OCI-LY7 (cell line): ENCODE data around the gene BZW2. TPM values are rescaled to one million over a fixed set of nuclear protein-coding genes. Genes with fewer than 3 reads are reported as not detected.

Experiments
- BruUV-seq: library from RNA; stranded (reverse); fragments of 400-500 nt; replicated peaks from 2 replicates; lab custom pipeline; 2021; lab: Mats Ljungman, UMichigan
- CTCF ChIA-PET: fragments of 300-600 bp; sonication (Branson Sonifier 250); formaldehyde crosslinking; loops from one replicate; lab custom pipeline; 2022; ENCODE audit warnings: antibody characterized with exemption; ENCODE audit not compliant: unreplicated experiment; lab: Charles Lee
- POLR2A ChIA-PET: fragments of 300-600 bp; sonication (Branson Sonifier 250); formaldehyde crosslinking; loops from one replicate; lab custom pipeline; 2022; ENCODE audit warnings: antibody characterized with exemption; lab: Charles Lee
- DNase-seq: peaks from one replicate; pipeline ENCODE4 v3.0.0-alpha.2; 2015; ENCODE audit warnings: low spot score
- H2AFZ ChIP-seq: fragments of 200-600 bp; sonication (generic), shearing (Covaris generic); 2 replicates; pipeline ENCODE4 v1.6.1; 2014; ENCODE audit warnings: mild to moderate bottlenecking, antibody characterized with exemption, low read length, moderate library complexity
- H3K27ac ChIP-seq: fragments of 200-600 bp; sonication (generic); 2 replicates; pipeline ENCODE4 v1.5.1; 2014; ENCODE audit warnings: mixed run types, low read depth, mild to moderate bottlenecking, moderate library complexity, low read length, inconsistent platforms; ENCODE audit not compliant: poor library complexity, severe bottlenecking
- H3K36me3 ChIP-seq: fragments of 200-600 bp; sonication (generic); 2 replicates; pipeline ENCODE4 v1.6.1; 2014; ENCODE audit warnings: mild to moderate bottlenecking, antibody characterized with exemption, low read length, moderate library complexity, mixed read lengths; ENCODE audit not compliant: insufficient read depth
- H3K4me1 ChIP-seq: fragments of 200-600 bp; sonication (generic); 2 replicates; pipeline ENCODE4 v1.5.1; 2014; ENCODE audit warnings: mild to moderate bottlenecking, low read length; ENCODE audit not compliant: insufficient read depth, poor library complexity, severe bottlenecking
- H3K4me2 ChIP-seq: fragments of 200-600 bp; sonication (generic); 2 replicates; pipeline ENCODE4 v1.6.1; 2014; ENCODE audit warnings: mild to moderate bottlenecking, low read length
- H3K4me3 ChIP-seq: fragments of 200-600 bp; sonication (generic); 2 replicates; pipeline ENCODE4 v1.5.1; 2014; ENCODE audit warnings: mild to moderate bottlenecking, low read depth, low read length; ENCODE audit not compliant: poor library complexity, severe bottlenecking
- H3K79me2 ChIP-seq: fragments of 200-600 bp; sonication (generic); 2 replicates; pipeline ENCODE4 v1.6.1; 2016; ENCODE audit warnings: low read depth, mild to moderate bottlenecking, low read length, moderate library complexity, mixed read lengths; ENCODE audit not compliant: insufficient read depth
- H3K9me2 ChIP-seq: fragments of 200-600 bp; sonication (generic); 2 replicates; pipeline ENCODE4 v1.6.1; 2016; ENCODE audit warnings: mild to moderate bottlenecking, low read length, mixed read lengths; ENCODE audit not compliant: insufficient read depth
- H3K9me3 ChIP-seq: fragments of 200-600 bp; sonication (generic); 2 replicates; pipeline ENCODE4 v1.6.1; 2014; ENCODE audit warnings: mild to moderate bottlenecking, mixed run types, low read length, mixed read lengths
- H4K20me1 ChIP-seq: fragments of 200-600 bp; sonication (generic); 2 replicates; pipeline ENCODE4 v1.6.1; 2014; ENCODE audit warnings: mild to moderate bottlenecking, antibody characterized with exemption, low read length, moderate library complexity, mixed read lengths; ENCODE audit not compliant: insufficient read depth
- EZH2phosphoT487 ChIP-seq: fragments of 200-600 bp; sonication (generic); IDR thresholded peaks from 2 replicates; pipeline ENCODE4 v1.6.1; 2018; ENCODE audit warnings: low read depth, borderline replicate concordance, mild to moderate bottlenecking, mixed run types, antibody characterized with exemption, low read length, moderate library complexity, mixed read lengths
- intact Hi-C: fragments of 100-400 bp; cut with micrococcal nuclease; formaldehyde crosslinking; loops from one replicate; pipeline ENCODE4 v1.10.0; 2022; ENCODE audit not compliant: unreplicated experiment
- total RNA-seq, 2 experiments: library from RNA; depleted of rRNA in 1 of 2; stranded (reverse); fragments of >200 nt in 1 of 2; shearing (Covaris generic) in 1 of 2; gene quantifications; 2 replicates each; pipeline ENCODE4 v1.2.3, GENCODE V29; 2014 to 2022
- TF ChIP-seq, protein P1 (sequence below): fragments of 200-600 bp; sonication (generic); conservative IDR thresholded peaks from 2 replicates; pipeline ENCODE4 v1.5.1; 2014; ENCODE audit warnings: mild to moderate bottlenecking, antibody characterized with exemption, low read length, moderate library complexity, mixed read lengths

The BZW2 gene
- total RNA-seq, 2 experiments from 2014 or later: 66.8 to 75.2 TPM

DNA sequence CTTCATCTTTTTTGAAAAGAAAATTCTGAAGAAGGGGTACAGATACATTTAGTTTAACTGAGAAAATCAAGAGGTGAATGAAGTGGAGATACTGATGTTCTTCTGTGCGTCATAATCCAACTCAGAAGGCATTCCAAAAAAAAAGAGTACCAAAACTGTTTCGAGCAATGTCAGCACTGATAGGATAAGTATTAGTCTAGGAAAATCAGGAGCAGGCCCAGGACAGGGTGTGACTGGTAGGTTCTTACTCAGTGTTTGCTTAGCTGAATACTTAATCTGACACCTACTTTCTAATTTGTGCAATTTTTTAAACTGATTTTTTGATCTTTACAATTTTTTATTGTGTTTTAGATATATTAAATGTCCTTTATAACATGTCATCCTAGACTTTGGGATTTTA lies 4.3 kb downstream of the BZW2 start:
- no peak for DNase-seq
- intact Hi-C loops: no loop called here
- Histone ChIP-seq H3K9me3 (no peaks in the 10 kb centered on the region), H3K4me3 (no peak overlapping the region), H3K9me2 (no peaks in the 10 kb centered on the region), H4K20me1 (peaks cover 65% of the 10 kb centered on the region), H3K79me2 (peaks cover 88% of the 10 kb centered on the region), H3K4me1 (peaks cover 35% of the 10 kb centered on the region), H3K27ac (no peak overlapping the region), H3K4me2 (no peak overlapping the region), H2AFZ (no peak overlapping the region), H3K36me3 (peaks cover 32% of the 10 kb centered on the region)
- CTCF ChIA-PET: no interaction called here
- BruUV-seq: no TSS peak
- POLR2A ChIA-PET: interaction anchor here (0.7 kb wide), 1 partner anchor 30 kb away, joined by 3 read pairs; no protein-coding TSS in a partner anchor
- no peak for TF ChIP-seq EZH2phosphoT487
- TF ChIP-seq, protein P1, sequence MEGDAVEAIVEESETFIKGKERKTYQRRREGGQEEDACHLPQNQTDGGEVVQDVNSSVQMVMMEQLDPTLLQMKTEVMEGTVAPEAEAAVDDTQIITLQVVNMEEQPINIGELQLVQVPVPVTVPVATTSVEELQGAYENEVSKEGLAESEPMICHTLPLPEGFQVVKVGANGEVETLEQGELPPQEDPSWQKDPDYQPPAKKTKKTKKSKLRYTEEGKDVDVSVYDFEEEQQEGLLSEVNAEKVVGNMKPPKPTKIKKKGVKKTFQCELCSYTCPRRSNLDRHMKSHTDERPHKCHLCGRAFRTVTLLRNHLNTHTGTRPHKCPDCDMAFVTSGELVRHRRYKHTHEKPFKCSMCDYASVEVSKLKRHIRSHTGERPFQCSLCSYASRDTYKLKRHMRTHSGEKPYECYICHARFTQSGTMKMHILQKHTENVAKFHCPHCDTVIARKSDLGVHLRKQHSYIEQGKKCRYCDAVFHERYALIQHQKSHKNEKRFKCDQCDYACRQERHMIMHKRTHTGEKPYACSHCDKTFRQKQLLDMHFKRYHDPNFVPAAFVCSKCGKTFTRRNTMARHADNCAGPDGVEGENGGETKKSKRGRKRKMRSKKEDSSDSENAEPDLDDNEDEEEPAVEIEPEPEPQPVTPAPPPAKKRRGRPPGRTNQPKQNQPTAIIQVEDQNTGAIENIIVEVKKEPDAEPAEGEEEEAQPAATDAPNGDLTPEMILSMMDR: no peak

DNA sequence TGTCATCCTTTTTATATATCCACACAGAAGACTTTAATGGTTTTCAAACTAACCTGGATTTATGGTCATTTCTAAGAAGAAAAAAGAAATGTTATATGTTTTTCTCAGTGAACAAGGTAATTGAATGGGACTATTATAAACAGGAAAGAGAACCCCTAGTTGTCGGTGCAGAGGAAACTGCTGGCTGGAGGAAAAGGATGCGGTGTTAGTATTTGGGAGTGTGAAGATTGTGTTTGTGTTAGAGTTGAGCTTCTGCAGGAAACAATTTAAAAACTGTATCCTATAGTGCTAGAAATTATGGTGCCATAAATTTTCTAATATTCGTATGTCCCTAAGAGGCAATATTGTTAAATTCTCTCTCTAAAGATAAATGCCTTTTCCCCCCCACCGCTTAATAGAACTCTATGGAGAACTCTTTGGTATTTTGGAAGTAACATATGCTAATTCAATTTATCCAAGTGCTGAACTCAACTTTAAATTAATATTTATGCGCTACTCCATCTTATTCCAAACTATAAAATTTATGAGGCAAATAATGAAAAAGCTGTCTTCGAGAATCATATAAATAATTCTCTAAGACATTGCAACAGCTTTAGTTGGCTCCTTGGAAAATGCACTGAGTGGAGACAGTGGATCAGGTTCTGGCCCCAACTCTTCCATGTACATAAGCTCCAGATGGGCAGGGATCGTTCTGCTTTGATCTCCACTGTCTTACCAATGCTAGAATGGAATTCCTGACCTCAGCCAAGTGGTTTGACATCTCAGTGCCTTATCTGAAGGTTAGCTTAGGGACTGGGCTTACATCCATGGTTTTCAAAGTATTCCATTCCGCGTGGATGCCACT lies 5.6 kb downstream of the BZW2 start:
- peaks cover 35% of the 10 kb centered on the region for H3K4me1 ChIP-seq
- TF ChIP-seq, protein P1: no peak
- TF ChIP-seq EZH2phosphoT487: no peak
- no peak overlapping the region for H3K4me2 ChIP-seq
- H4K20me1 ChIP-seq: peaks cover 69% of the 10 kb centered on the region
- POLR2A ChIA-PET: interaction anchor here (1.0 to 1.7 kb wide), 2 partner anchors 12 to 24 kb away, joined by 3 to 6 read pairs; no protein-coding TSS in a partner anchor
- no peaks in the 10 kb centered on the region for H3K9me3 ChIP-seq
- intact Hi-C loops: no loop called here
- no peak overlapping the region for H3K27ac ChIP-seq
- H3K9me2 ChIP-seq: no peaks in the 10 kb centered on the region
- DNase-seq: no peak
- H2AFZ ChIP-seq: no peak overlapping the region
- H3K4me3 ChIP-seq: no peak overlapping the region
- CTCF ChIA-PET: no interaction called here
- BruUV-seq: no TSS peak
- H3K36me3 ChIP-seq: peaks cover 44% of the 10 kb centered on the region
- H3K79me2 ChIP-seq: peaks cover 100% of the 10 kb centered on the region

DNA sequence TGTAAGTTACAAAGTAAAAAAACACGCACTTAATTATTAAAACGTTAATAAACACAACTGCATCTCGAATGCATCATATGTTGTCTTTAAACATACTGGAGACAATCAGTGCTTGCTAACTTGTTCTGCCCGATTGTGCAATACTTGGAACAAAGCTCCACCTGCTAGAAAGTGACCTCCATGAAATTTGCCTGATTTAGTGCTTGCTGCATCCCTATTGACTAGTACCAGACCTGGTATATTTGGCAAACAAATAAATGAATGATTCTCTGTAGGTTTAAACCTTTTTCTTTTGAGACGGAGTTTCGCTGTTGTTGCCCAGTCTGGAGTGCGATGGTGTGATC lies 6.2 kb downstream of the BZW2 start:
- no peak for DNase-seq
- Histone ChIP-seq H2AFZ (no peak overlapping the region), H3K79me2 (peaks cover 100% of the 10 kb centered on the region), H4K20me1 (peaks cover 65% of the 10 kb centered on the region), H3K4me2 (no peak overlapping the region), H3K4me3 (no peak overlapping the region), H3K9me2 (no peaks in the 10 kb centered on the region), H3K36me3 (peaks cover 50% of the 10 kb centered on the region), H3K9me3 (no peaks in the 10 kb centered on the region), H3K4me1 (peaks cover 32% of the 10 kb centered on the region), H3K27ac (no peak overlapping the region)
- TF ChIP-seq, protein P1: no peak
- TF ChIP-seq EZH2phosphoT487: no peak
- CTCF ChIA-PET: no interaction called here
- intact Hi-C loops: no loop called here
- no TSS peak for BruUV-seq
- POLR2A ChIA-PET: interaction anchor here (0.8 to 1.7 kb wide), 2 partner anchors 11 to 23 kb away, joined by 3 to 6 read pairs; no protein-coding TSS in a partner anchor
